ENCODE data around the gene TARS1. TPM values are rescaled to one million over a fixed set of nuclear protein-coding genes. Genes with fewer than 3 reads are reported as not detected.

The TARS1 gene
- total and polyA plus RNA-seq, 2 of the 8 experiments (the other 6 are each of a cell fraction or from before 2014, with no cell fraction given) = 94.4 to 445 TPM

- Histone ChIP-seq H3K4me1 (replicated peaks in 1 of 4; ENCODE audit: control insufficient read depth in 3 of 4, insufficient read depth in 4 of 4, low read length in 3 of 4) (no peaks in the 10 kb centered on the region), H3K79me1 (ENCODE audit: low read depth, low read length) (no peaks in the 10 kb centered on the region), H2BK20ac (ENCODE audit: low read length) (no peak overlapping the region), H4K5ac (ENCODE audit: insufficient read length, low read depth, low read length) (no peak overlapping the region), H2BK12ac (ENCODE audit: low read depth, low read length) (no peak overlapping the region), H4K91ac (replicated peaks; ENCODE audit: insufficient read length, low read length) (no peak overlapping the region), H3K4ac (replicated peaks; ENCODE audit: insufficient read length, low read depth, low read length) (no peak overlapping the region), H2BK15ac (ENCODE audit: low read length) (no peak overlapping the region), H3K79me2 (ENCODE audit: control insufficient read depth in 1 of 2, insufficient read depth in 2 of 2, low read length in 2 of 2) (no peaks in the 10 kb centered on the region), H3K56ac (replicated peaks; ENCODE audit: insufficient read length, low read depth, low read length) (no peak overlapping the region), H3K14ac (ENCODE audit: insufficient read length) (no peak overlapping the region), H2BK120ac (replicated peaks; ENCODE audit: low read depth, low read length) (no peak overlapping the region), H3K36me3 (ENCODE audit: control insufficient read depth in 2 of 4, insufficient read depth in 4 of 4, low read length in 3 of 4) (no peaks in the 10 kb centered on the region), H2AK5ac (ENCODE audit: low read depth, low read length) (no peak overlapping the region), H3K4me3 (ENCODE audit: extremely low read depth in 1 of 4, insufficient read depth in 2 of 4, low read depth in 3 of 4, low read length in 4 of 4) (no peak overlapping the region), H3K27me3 (replicated peaks in 1 of 4; ENCODE audit: control insufficient read depth in 3 of 4, extremely low read depth in 1 of 4, insufficient read depth in 3 of 4, low read length in 3 of 4) (no peaks in the 10 kb centered on the region), H3K9ac (replicated peaks in 1 of 4; ENCODE audit: extremely low read depth in 1 of 4, low read depth in 3 of 4, low read length in 3 of 4) (no peak overlapping the region), H4K8ac (ENCODE audit: extremely low read depth, insufficient read depth, low read length) (no peak overlapping the region), H3K4me2 (ENCODE audit: insufficient read depth in 1 of 2, low read depth in 2 of 2, low read length in 2 of 2) (no peak overlapping the region), H3K23me2 (ENCODE audit: low read depth, low read length) (no peaks in the 10 kb centered on the region; the same call in 1 of the 2 replicates), H3K18ac (ENCODE audit: extremely low read depth, low read length) (no peak overlapping the region), H2BK5ac (ENCODE audit: low read depth, low read length) (no peak overlapping the region), H3K23ac (ENCODE audit: insufficient read length) (no peak overlapping the region), H4K20me1 (replicated peaks in 1 of 2; ENCODE audit: control insufficient read depth in 1 of 2, insufficient read depth in 2 of 2, low read length in 2 of 2) (no peaks in the 10 kb centered on the region), H3K27ac (ENCODE audit: low read depth, low read length) (no peak overlapping the region), H3K9me3 (ENCODE audit: insufficient read depth in 2 of 2, low read depth in 1 of 2, low read length in 1 of 2) (no peaks in the 10 kb centered on the region), H2AFZ (ENCODE audit: low read length) (no peak overlapping the region)
- DNase-seq (ENCODE audit: low read depth in 1 of 2, low spot score in 2 of 2) (no peak), FAIRE-seq (no peak)
- WGBS, 2 experiments (ENCODE audit: extremely low coverage in 1 of 2, insufficient coverage in 1 of 2, insufficient read length in 1 of 2, insufficient replicate concordance in 2 of 2, low coverage in 1 of 2, low lambda C conversion rate in 2 of 2, missing lambda C conversion rate in 1 of 2) = 83% methylated on average over 4 of the region's 4 CpGs; no CpG with 5 or more reads in 1 of the 2 experiments
- TF ChIP-seq MAX (IDR thresholded peaks at IDR 0.05) = no peak
- TF ChIP-seq BACH1 (IDR thresholded peaks at IDR 0.05; ENCODE audit: low read length) = no peak
- no peak for TF ChIP-seq GABPA (IDR thresholded peaks at IDR 0.05; ENCODE audit: borderline replicate concordance, insufficient read depth, low read length)
- no peak for TF ChIP-seq MAFK (IDR thresholded peaks at IDR 0.05; ENCODE audit: low read depth, low read length)
- no peak for TF ChIP-seq CEBPB (IDR thresholded peaks at IDR 0.05; ENCODE audit: low read depth, low read length)
- no peak for TF ChIP-seq CBX5 (IDR thresholded peaks at IDR 0.05; ENCODE audit: low read depth, low read length)
- no peak for TF ChIP-seq TAF7 (optimal IDR thresholded peaks at IDR 0.05; ENCODE audit: borderline replicate concordance, low read depth, low read length)
- TF ChIP-seq ATF2 (IDR thresholded peaks at IDR 0.05; ENCODE audit: low read length) = no peak
- TF ChIP-seq TBP (IDR thresholded peaks at IDR 0.05; ENCODE audit: low read depth, low read length) = no peak
- ChIA-PET CTCF (ENCODE audit: partially characterized antibody) (no interaction called here), POLR2A (ENCODE audit: partially characterized antibody) (no interaction called here)
These were observed 66.7 kb downstream of the TARS1 start for GRCh38 chr5:33507426-33507825.
